SK-N-SH (cell line): ENCODE data around the gene GHRL.

Experiments
- CTCF ChIP-seq: fragments of 200-600 bp; sonication (generic); IDR thresholded peaks from 2 replicates; pipeline ENCODE4 v1.6.1; 2017; ENCODE audit warnings: antibody characterized with exemption, mild to moderate bottlenecking, moderate library complexity
- EP300 ChIP-seq, 2 experiments: IDR thresholded peaks; 2 replicates each; pipeline versions ENCODE4 v1.4.0 to v1.6.1; 2012; ENCODE audit warnings: borderline replicate concordance in 1 of 2, low read depth in 1 of 2, low read length in 1 of 2
- POLR2AphosphoS5 ChIP-seq: IDR thresholded peaks from 2 replicates; pipeline ENCODE4 v1.6.1; 2012; ENCODE audit warnings: low read depth, low read length
- RXRA ChIP-seq: IDR thresholded peaks from 2 replicates; pipeline ENCODE4 v1.4.0; 2012; ENCODE audit warnings: low read depth, mild to moderate bottlenecking, borderline replicate concordance

DNA sequence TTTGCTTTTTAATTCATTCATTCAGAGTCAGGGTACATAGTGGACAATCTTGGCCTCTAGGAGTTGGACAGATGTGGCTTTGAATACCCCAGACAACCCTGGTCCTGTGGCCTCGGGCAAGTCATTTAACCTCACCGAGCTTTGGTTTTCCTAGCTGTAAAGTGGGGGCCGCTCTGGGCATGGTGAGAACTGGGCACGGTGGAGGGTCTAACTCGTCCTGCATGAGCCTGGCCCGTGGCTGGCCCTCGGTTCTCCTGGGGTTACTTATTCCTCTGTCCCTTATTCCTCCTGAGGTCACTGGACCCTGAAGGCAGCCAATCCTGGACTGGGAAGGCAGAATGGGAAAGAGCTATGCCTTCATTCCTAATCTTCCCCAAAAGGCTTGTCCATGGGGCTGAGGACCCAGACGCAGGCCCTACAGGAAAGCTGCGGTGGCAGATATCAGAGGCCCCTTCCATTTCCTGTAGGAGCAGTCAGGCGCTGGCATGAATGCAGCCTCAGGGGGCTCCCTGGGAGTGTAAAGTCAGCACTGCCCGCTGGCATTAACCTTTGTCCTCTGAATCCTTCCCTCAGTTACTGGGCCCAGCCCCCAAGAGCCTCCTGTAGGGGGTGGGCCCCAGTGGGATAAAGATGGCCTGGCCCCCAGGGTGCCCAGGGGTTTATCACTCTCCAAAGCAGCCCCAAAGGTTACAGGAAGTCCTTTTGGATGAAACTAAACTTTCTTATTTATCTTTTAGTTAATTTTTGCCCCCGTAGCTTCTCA, 46.0 kb upstream of the GHRL start:
- no peak for TF ChIP-seq RXRA
- no peak for TF ChIP-seq CTCF
- TF ChIP-seq EP300 (IDR thresholded peaks at IDR 0.05; ENCODE audit: borderline replicate concordance in 1 of 2, low read depth in 1 of 2, low read length in 1 of 2) = no peak
- no peak for TF ChIP-seq POLR2AphosphoS5
